OCI-LY7 (cell line): Measurements from ENCODE around the gene MEF2C.

Experiments used
- CTCF ChIP-seq: fragments of 200-600 bp; sonication (generic); conservative IDR thresholded peaks from 2 replicates; pipeline ENCODE4 v1.5.1; 2014; ENCODE audit warnings: mild to moderate bottlenecking, antibody characterized with exemption, low read length, moderate library complexity, mixed read lengths
- EZH2phosphoT487 ChIP-seq: fragments of 200-600 bp; sonication (generic); IDR thresholded peaks from 2 replicates; pipeline ENCODE4 v1.6.1; 2018; ENCODE audit warnings: low read depth, borderline replicate concordance, mild to moderate bottlenecking, mixed run types, antibody characterized with exemption, low read length, moderate library complexity, mixed read lengths

- TF ChIP-seq CTCF: no peak
- no peak for TF ChIP-seq EZH2phosphoT487
Observed at GRCh38 chr5:88689668-88690408, 193.1 kb downstream of the MEF2C start.
